ENCODE data around the gene UGDH. TPM values are rescaled to one million over a fixed set of nuclear protein-coding genes. Genes with fewer than 3 reads are reported as not detected.
A peak's percentile ranks its signal among the peaks of the same experiment; 100 is the strongest.

UGDH gene
- total RNA-seq, 4 donors from 2014 or later, result 293 to 849 (median 479) TPM

- Histone ChIP-seq H3K9me3 (no peaks in the 10 kb centered on the region), H3K36me3 (peaks cover 0 to 4% (median 0%) of the 10 kb centered on the region in 4 donors), H3K27me3 (no peaks in the 10 kb centered on the region), H3K4me3 (no peak overlapping the region), H3K27ac (no peak overlapping the region), H3K4me1 (peaks cover 7 to 43% (median 19%) of the 10 kb centered on the region in 4 donors)
- WGBS, 2 donors (ENCODE audit: low coverage in 1 of 2), result 92 to 96% methylated on average over 2 to 4 of the region's 4 CpGs
- no peak for DNase-seq
- intact Hi-C loops (cut with DNase I; ENCODE audit: low total_unique reads) (no loop called here), in situ Hi-C loops (cut with MboI; ENCODE audit: low pct_ligation_motif_present in 1 of 4, low pct_unique_long_range_greater_than_20kb in 1 of 4, low sequenced_read_pairs in 3 of 4) (no loop called here)
- TF ChIP-seq POLR2A (IDR thresholded peaks at IDR 0.05) (no peak), CTCF (IDR thresholded peaks at IDR 0.05) (no peak), POLR2AphosphoS5 (IDR thresholded peaks at IDR 0.05) (no peak), EP300 (IDR thresholded peaks at IDR 0.05; ENCODE audit: low read depth) (no peak)
These were observed 43.8 kb upstream of the UGDH start for GRCh38 chr4:39571054-39571453.

- intact Hi-C loops (cut with DNase I; ENCODE audit: low total_unique reads) (no loop called here), in situ Hi-C loops (cut with MboI; ENCODE audit: low pct_ligation_motif_present in 1 of 4, low pct_unique_long_range_greater_than_20kb in 1 of 4, low sequenced_read_pairs in 3 of 4) (no loop called here)
- WGBS, 2 donors (ENCODE audit: low coverage in 1 of 2), result 52 to 55% methylated on average over 3 to 4 of the region's 4 CpGs
- no peaks in the 10 kb centered on the region for H3K27me3 ChIP-seq
- peak overlapping the region in 1 of 4 donors; percentile 8 for H3K4me3 ChIP-seq
- DNase-seq, result no peak
- H3K9me3 ChIP-seq, result no peaks in the 10 kb centered on the region
- peak overlapping the region; percentile 60 to 79 (median 69) for H3K27ac ChIP-seq
- H3K36me3 ChIP-seq, result peaks cover 0 to 11% (median 0%) of the 10 kb centered on the region in 4 donors
- TF ChIP-seq CTCF (IDR thresholded peaks at IDR 0.05) (no peak), POLR2AphosphoS5 (IDR thresholded peaks at IDR 0.05) (no peak), POLR2A (IDR thresholded peaks at IDR 0.05) (no peak), EP300 (IDR thresholded peaks at IDR 0.05; ENCODE audit: low read depth) (no peak)
- H3K4me1 ChIP-seq, result peaks cover 7 to 36% (median 11%) of the 10 kb centered on the region in 4 donors
These were observed 42.0 kb upstream of the UGDH start for GRCh38 chr4:39569209-39569608.

GRCh38 chr4:39568805-39569204 lies 41.6 kb upstream of the UGDH start:
- no peaks in the 10 kb centered on the region for H3K27me3 ChIP-seq
- no peak for DNase-seq
- H3K36me3 ChIP-seq, result peaks cover 0 to 11% (median 0%) of the 10 kb centered on the region in 4 donors
- intact Hi-C loops (cut with DNase I; ENCODE audit: low total_unique reads), result no loop called here
- H3K4me3 ChIP-seq, result no peak overlapping the region
- in situ Hi-C loops (cut with MboI; ENCODE audit: low pct_ligation_motif_present in 1 of 4, low pct_unique_long_range_greater_than_20kb in 1 of 4, low sequenced_read_pairs in 3 of 4), result no loop called here
- H3K27ac ChIP-seq, result peak overlapping the region; percentile 60 to 79 (median 69)
- 31 to 37% methylated on average over 3 of the region's 3 CpGs for WGBS, 2 donors (ENCODE audit: low coverage in 1 of 2)
- H3K4me1 ChIP-seq, result peaks cover 7 to 32% (median 10%) of the 10 kb centered on the region in 4 donors
- no peaks in the 10 kb centered on the region for H3K9me3 ChIP-seq
- no peak for TF ChIP-seq POLR2A (IDR thresholded peaks at IDR 0.05)
- no peak for TF ChIP-seq CTCF (IDR thresholded peaks at IDR 0.05)
- TF ChIP-seq POLR2AphosphoS5 (IDR thresholded peaks at IDR 0.05), result no peak
- TF ChIP-seq EP300 (IDR thresholded peaks at IDR 0.05; ENCODE audit: low read depth), result no peak

- Histone ChIP-seq H3K27me3 (no peaks in the 10 kb centered on the region), H3K9me3 (no peaks in the 10 kb centered on the region), H3K27ac (no peak overlapping the region), H3K4me1 (peaks cover 7 to 26% (median 12%) of the 10 kb centered on the region in 4 donors), H3K36me3 (peaks cover 0 to 11% (median 0%) of the 10 kb centered on the region in 4 donors), H3K4me3 (no peak overlapping the region)
- in situ Hi-C loops (cut with MboI; ENCODE audit: low pct_ligation_motif_present in 1 of 4, low pct_unique_long_range_greater_than_20kb in 1 of 4, low sequenced_read_pairs in 3 of 4), result no loop called here
- no peak for TF ChIP-seq POLR2AphosphoS5 (IDR thresholded peaks at IDR 0.05)
- TF ChIP-seq CTCF (IDR thresholded peaks at IDR 0.05), result no peak
- TF ChIP-seq POLR2A (IDR thresholded peaks at IDR 0.05), result no peak
- no peak for TF ChIP-seq EP300 (IDR thresholded peaks at IDR 0.05; ENCODE audit: low read depth)
- intact Hi-C loops (cut with DNase I; ENCODE audit: low total_unique reads), result no loop called here
- 85 to 89% methylated on average over 6 of the region's 6 CpGs for WGBS, 2 donors (ENCODE audit: low coverage in 1 of 2)
- no peak for DNase-seq
These were observed 38.8 kb upstream of the UGDH start for GRCh38 chr4:39565878-39566600.

All from transverse colon (tissue), 4 donors.